ENCODE measurements around the gene TCFL5.

Gene TCFL5

GRCh38 chr20:62887152-62887859 is 25.7 kb upstream of the TCFL5 start:
- TF ChIP-seq POLR2AphosphoS5 (IDR thresholded peaks at IDR 0.05; ENCODE audit: low read depth, low read length) (no peak), TAF1 (IDR thresholded peaks at IDR 0.05; ENCODE audit: borderline replicate concordance, insufficient read depth, low read length) (no peak), FOXP2 (optimal IDR thresholded peaks at IDR 0.05; ENCODE audit: borderline replicate concordance, extremely low read depth, extremely low read length, insufficient read depth) (no peak), SIN3A (IDR thresholded peaks at IDR 0.05; ENCODE audit: borderline replicate concordance, insufficient read depth, low read length) (no peak), REST (IDR thresholded peaks at IDR 0.05; ENCODE audit: insufficient read depth in 1 of 2, low read depth in 2 of 2, low read length in 2 of 2) (no peak)

GRCh38 chr20:62886709-62887058 is 25.1 kb upstream of the TCFL5 start:
- TF ChIP-seq SIN3A (IDR thresholded peaks at IDR 0.05; ENCODE audit: borderline replicate concordance, insufficient read depth, low read length), result no peak
- TF ChIP-seq REST (IDR thresholded peaks at IDR 0.05; ENCODE audit: insufficient read depth in 1 of 2, low read depth in 2 of 2, low read length in 2 of 2), result no peak
- no peak for TF ChIP-seq POLR2AphosphoS5 (IDR thresholded peaks at IDR 0.05; ENCODE audit: low read depth, low read length)
- TF ChIP-seq TAF1 (IDR thresholded peaks at IDR 0.05; ENCODE audit: borderline replicate concordance, insufficient read depth, low read length), result no peak
- TF ChIP-seq FOXP2 (optimal IDR thresholded peaks at IDR 0.05; ENCODE audit: borderline replicate concordance, extremely low read depth, extremely low read length, insufficient read depth), result no peak

GRCh38 chr20:62885896-62886708 is 24.5 kb upstream of the TCFL5 start:
- no peak for TF ChIP-seq REST (IDR thresholded peaks at IDR 0.05; ENCODE audit: insufficient read depth in 1 of 2, low read depth in 2 of 2, low read length in 2 of 2)
- no peak for TF ChIP-seq POLR2AphosphoS5 (IDR thresholded peaks at IDR 0.05; ENCODE audit: low read depth, low read length)
- no peak for TF ChIP-seq FOXP2 (optimal IDR thresholded peaks at IDR 0.05; ENCODE audit: borderline replicate concordance, extremely low read depth, extremely low read length, insufficient read depth)
- TF ChIP-seq SIN3A (IDR thresholded peaks at IDR 0.05; ENCODE audit: borderline replicate concordance, insufficient read depth, low read length), result no peak
- no peak for TF ChIP-seq TAF1 (IDR thresholded peaks at IDR 0.05; ENCODE audit: borderline replicate concordance, insufficient read depth, low read length)

GRCh38 chr20:62885046-62885895 is 23.6 kb upstream of the TCFL5 start:
- no peak for TF ChIP-seq REST (IDR thresholded peaks at IDR 0.05; ENCODE audit: insufficient read depth in 1 of 2, low read depth in 2 of 2, low read length in 2 of 2)
- TF ChIP-seq TAF1 (IDR thresholded peaks at IDR 0.05; ENCODE audit: borderline replicate concordance, insufficient read depth, low read length), result no peak
- TF ChIP-seq FOXP2 (optimal IDR thresholded peaks at IDR 0.05; ENCODE audit: borderline replicate concordance, extremely low read depth, extremely low read length, insufficient read depth), result no peak
- no peak for TF ChIP-seq POLR2AphosphoS5 (IDR thresholded peaks at IDR 0.05; ENCODE audit: low read depth, low read length)

Measured in PFSK-1 (cell line).